Measurements from ENCODE around the gene KCNT2. TPM values are rescaled to one million over a fixed set of nuclear protein-coding genes. Genes with fewer than 3 reads are reported as not detected.

KCNT2 gene
- total and polyA plus RNA-seq, 9 of the 15 experiments (the other 6 are each of a cell fraction or from before 2014, with no cell fraction given): 0.13 to 0.73 (median 0.28) TPM

DNA sequence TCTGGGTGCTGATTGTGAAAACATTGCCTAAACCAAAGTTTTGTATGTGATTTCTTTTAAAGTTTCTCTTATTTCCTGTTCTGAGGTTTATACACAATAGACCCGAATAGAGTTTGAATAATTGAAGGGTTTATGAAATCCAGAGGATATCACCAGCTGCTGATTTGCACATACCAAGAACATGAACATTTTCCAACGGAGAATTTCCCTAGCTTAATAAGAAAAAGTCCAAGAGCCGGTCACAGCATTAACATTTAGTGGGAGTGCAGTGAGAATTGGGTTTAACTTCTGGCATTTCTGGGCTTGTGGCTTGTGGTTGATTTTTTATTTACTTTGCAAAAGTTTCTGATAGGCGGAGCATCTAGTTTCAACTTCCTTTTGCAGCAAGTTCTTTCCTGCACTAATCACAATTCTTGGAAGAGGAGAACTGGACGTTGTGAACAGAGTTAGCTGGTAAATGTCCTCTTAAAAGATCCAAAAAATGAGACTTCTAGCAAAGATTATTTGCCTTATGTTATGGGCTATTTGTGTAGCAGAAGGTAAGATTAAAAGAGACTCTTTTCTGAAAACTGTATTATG, 43.5 kb upstream of the KCNT2 start, which contains the start of gene CFH:
Gene CFH (plus strand): TSS at position 407 of the 579 bp plus-strand sequence. CDS start 75 bp downstream, at position 482.
- ATAC-seq: peak; percentile 58
- peak within 1 kb of the TSS; percentile 54 for H3K4me2 ChIP-seq (ENCODE audit: insufficient read depth, low read length)
- peak within 1 kb of the TSS; percentile 57; the same call in 2 of the 3 replicates for H3K27ac ChIP-seq (ENCODE audit: extremely low read depth, low read depth, low read length)
- 1% methylated on average over 5 of the region's 5 CpGs for WGBS (ENCODE audit: insufficient coverage, low coverage, missing lambda C conversion rate)
- peak within 1 kb of the TSS; percentile 80 for H2AFZ ChIP-seq (ENCODE audit: low read depth, low read length)
- H3K79me2 ChIP-seq (ENCODE audit: control insufficient read depth, insufficient read depth, low read length): peaks cover 47% of the 10 kb centered on the region
- H3K4me1 ChIP-seq (replicated peaks in 1 of 2; ENCODE audit: control insufficient read depth in 2 of 2, insufficient read depth in 2 of 2, low read length in 2 of 2): peaks cover 0 to 3% of the 10 kb centered on the region in 2 experiments; a peak in 2 of 5 replicates
- peak in 2 of 4 experiments; percentile 21 to 70 for DNase-seq (ENCODE audit: extremely low read depth in 1 of 4, low spot score in 3 of 4)
- no TSS peak for BruUV-seq (replicated peaks)
- peak within 1 kb of the TSS in 1 of 2 experiments; percentile 60; a peak in 2 of 4 replicates for H3K9ac ChIP-seq (ENCODE audit: insufficient read depth in 1 of 2, low read depth in 2 of 2, low read length in 2 of 2)
- peak; percentile 65 for FAIRE-seq
- in situ Hi-C loops (cut with MboI) (loop anchor here (25.0 kb wide), 1 partner anchor 764 kb away; no protein-coding TSS in a partner anchor), intact Hi-C loops (cut with micrococcal nuclease) (loop anchor here (2.0 to 5.0 kb wide), 2 partner anchors 157 to 546 kb away; no protein-coding TSS in a partner anchor)
- POLR2A ChIA-PET: no interaction called here
- CTCF ChIA-PET (ENCODE audit: low intra/inter-chr PET ratio): no interaction called here
- peak within 1 kb of the TSS; percentile 34 for H3K4me3 ChIP-seq
- no peaks in the 10 kb centered on the region for H3K9me1 ChIP-seq (ENCODE audit: control insufficient read depth, insufficient read depth, low read length)
- H3K27me3 ChIP-seq (ENCODE audit: control insufficient read depth in 2 of 2, insufficient read depth in 2 of 2, low read length in 2 of 2): no peaks in the 10 kb centered on the region
- H4K20me1 ChIP-seq (replicated peaks; ENCODE audit: control insufficient read depth, insufficient read depth, low read length): no peaks in the 10 kb centered on the region
- no peaks in the 10 kb centered on the region for H3K9me3 ChIP-seq (replicated peaks; ENCODE audit: control insufficient read depth, insufficient read depth, low read depth, low read length)
- H3K36me3 ChIP-seq (ENCODE audit: control insufficient read depth, insufficient read depth, low read length): no peaks in the 10 kb centered on the region
- no peak for TF ChIP-seq ZNF23 (CRISPR knock-in tag; IDR thresholded peaks at IDR 0.05)
- TF ChIP-seq SMARCE1 (IDR thresholded peaks at IDR 0.05): peak; percentile 17; the same call in 1 of the 2 replicates
- TF ChIP-seq, protein P1, sequence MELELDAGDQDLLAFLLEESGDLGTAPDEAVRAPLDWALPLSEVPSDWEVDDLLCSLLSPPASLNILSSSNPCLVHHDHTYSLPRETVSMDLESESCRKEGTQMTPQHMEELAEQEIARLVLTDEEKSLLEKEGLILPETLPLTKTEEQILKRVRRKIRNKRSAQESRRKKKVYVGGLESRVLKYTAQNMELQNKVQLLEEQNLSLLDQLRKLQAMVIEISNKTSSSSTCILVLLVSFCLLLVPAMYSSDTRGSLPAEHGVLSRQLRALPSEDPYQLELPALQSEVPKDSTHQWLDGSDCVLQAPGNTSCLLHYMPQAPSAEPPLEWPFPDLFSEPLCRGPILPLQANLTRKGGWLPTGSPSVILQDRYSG (tag; conservative IDR thresholded peaks at IDR 0.05; ENCODE audit: low read depth): no peak
- TF ChIP-seq XRCC5 (IDR thresholded peaks at IDR 0.05; ENCODE audit: low read depth, low read length): no peak
- TF ChIP-seq POLR2A (conservative IDR thresholded peaks at IDR 0.05): peak; percentile 75
- TF ChIP-seq SRSF9 (IDR thresholded peaks at IDR 0.05; ENCODE audit: borderline replicate concordance, low read depth, low read length): no peak
- TF ChIP-seq CTBP1 (IDR thresholded peaks at IDR 0.05; ENCODE audit: borderline replicate concordance): no peak
- no peak for TF ChIP-seq TRIM24 (IDR thresholded peaks at IDR 0.05)
- TF ChIP-seq ARID1B (IDR thresholded peaks at IDR 0.05): peak; percentile 21; the same call in 1 of the 2 replicates
- TF ChIP-seq SOX6 (IDR thresholded peaks at IDR 0.05): peak; percentile 10; the same call in 1 of the 2 replicates
- no peak for TF ChIP-seq SIX5 (IDR thresholded peaks at IDR 0.05; ENCODE audit: borderline replicate concordance in 1 of 2, insufficient read depth in 1 of 2, low read depth in 1 of 2, low read length in 2 of 2)
- TF ChIP-seq CREB1 (IDR thresholded peaks at IDR 0.05): no peak
- no peak for TF ChIP-seq CREB1 (CRISPR knock-in tag; IDR thresholded peaks at IDR 0.05)
- TF ChIP-seq EGR1 (conservative IDR thresholded peaks at IDR 0.05): no peak
- TF ChIP-seq POLR2B (IDR thresholded peaks at IDR 0.05; ENCODE audit: low read depth, partially characterized antibody): peak; percentile 54
- no peak for TF ChIP-seq GABPB1 (CRISPR knock-in tag; IDR thresholded peaks at IDR 0.05)
- peak; percentile 50 for TF ChIP-seq POLR2AphosphoS5 (IDR thresholded peaks at IDR 0.05; ENCODE audit: control insufficient read depth, insufficient read depth, low read depth, low read length)
- peak; percentile 19; the same call in 1 of the 2 replicates for TF ChIP-seq FOXM1 (IDR thresholded peaks at IDR 0.05; ENCODE audit: low read depth)
- no peak for TF ChIP-seq FOXM1 (CRISPR knock-in tag; IDR thresholded peaks at IDR 0.05; ENCODE audit: low read depth)
- TF ChIP-seq EP300 (IDR thresholded peaks at IDR 0.05; ENCODE audit: low read length): peak; percentile 31; the same call in 1 of the 2 replicates
- TF ChIP-seq STAT5A (IDR thresholded peaks at IDR 0.05; ENCODE audit: borderline replicate concordance, low read length): no peak
- TF ChIP-seq TAF1 (IDR thresholded peaks at IDR 0.05; ENCODE audit: control insufficient read depth, extremely low read depth, insufficient read depth, low read length, severe bottlenecking): peak; percentile 25
- TF ChIP-seq, protein P2, sequence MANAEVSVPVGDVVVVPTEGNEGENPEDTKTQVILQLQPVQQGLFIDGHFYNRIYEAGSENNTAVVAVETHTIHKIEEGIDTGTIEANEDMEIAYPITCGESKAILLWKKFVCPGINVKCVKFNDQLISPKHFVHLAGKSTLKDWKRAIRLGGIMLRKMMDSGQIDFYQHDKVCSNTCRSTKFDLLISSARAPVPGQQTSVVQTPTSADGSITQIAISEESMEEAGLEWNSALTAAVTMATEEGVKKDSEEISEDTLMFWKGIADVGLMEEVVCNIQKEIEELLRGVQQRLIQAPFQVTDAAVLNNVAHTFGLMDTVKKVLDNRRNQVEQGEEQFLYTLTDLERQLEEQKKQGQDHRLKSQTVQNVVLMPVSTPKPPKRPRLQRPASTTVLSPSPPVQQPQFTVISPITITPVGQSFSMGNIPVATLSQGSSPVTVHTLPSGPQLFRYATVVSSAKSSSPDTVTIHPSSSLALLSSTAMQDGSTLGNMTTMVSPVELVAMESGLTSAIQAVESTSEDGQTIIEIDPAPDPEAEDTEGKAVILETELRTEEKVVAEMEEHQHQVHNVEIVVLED (CRISPR knock-in tag; IDR thresholded peaks at IDR 0.05): no peak
